ENCODE data around the gene NEUROG2. TPM values are rescaled to one million over a fixed set of nuclear protein-coding genes. Genes with fewer than 3 reads are reported as not detected.
"Not testable (repeated sequence)": the region's sequence is repeated elsewhere in the genome, so short reads cannot be mapped to it uniquely, and the experiment has no call there.

NEUROG2 gene
- total RNA-seq, 1 donor from 2014 or later: not detected

DNA sequence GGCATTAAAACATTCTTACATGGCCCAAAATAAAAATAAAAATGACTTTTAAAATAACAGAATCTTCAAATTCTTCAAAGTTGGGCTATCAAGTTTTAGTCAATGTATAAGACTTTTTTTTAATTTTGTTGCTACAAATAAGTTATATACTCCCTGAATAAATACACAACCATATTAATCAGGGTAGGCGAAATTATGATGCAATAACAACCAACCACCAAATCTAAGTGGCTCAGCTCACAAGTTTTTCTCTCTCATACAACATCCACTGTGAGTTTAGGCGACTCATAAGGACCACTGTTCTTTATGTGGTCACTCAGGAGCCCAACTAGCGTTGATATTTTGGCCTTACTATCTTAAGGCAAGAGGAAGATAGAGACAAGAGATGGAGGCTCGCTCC lies 11.2 kb downstream of the NEUROG2 start:
- no peak overlapping the region for H3K9ac ChIP-seq (ENCODE audit: low read depth in 1 of 3, low read length in 3 of 3)
- H3K9me3 ChIP-seq (ENCODE audit: control insufficient read depth in 3 of 3, low read length in 3 of 3): no peaks in the 10 kb centered on the region
- no peak overlapping the region for H3K4me3 ChIP-seq (ENCODE audit: low read length in 3 of 3)
- H3K4me1 ChIP-seq (ENCODE audit: control insufficient read depth in 3 of 3, insufficient read depth in 3 of 3, low read length in 3 of 3): peaks cover 2 to 7% (median 3%) of the 10 kb centered on the region in 3 donors
- peaks cover 22 to 38% (median 27%) of the 10 kb centered on the region in 3 donors for H3K27me3 ChIP-seq (ENCODE audit: control insufficient read depth in 3 of 3, insufficient read depth in 3 of 3, low read length in 3 of 3)
- H3K36me3 ChIP-seq (ENCODE audit: control insufficient read depth in 3 of 3, insufficient read depth in 3 of 3, low read length in 3 of 3): no peaks in the 10 kb centered on the region
- no peak overlapping the region for H3K27ac ChIP-seq (ENCODE audit: low read depth, low read length)

GRCh38 chr4:112502871-112503270 lies 13.1 kb downstream of the NEUROG2 start:
- H3K4me3 ChIP-seq (ENCODE audit: low read length in 3 of 3): no peak overlapping the region
- no peak overlapping the region for H3K9ac ChIP-seq (ENCODE audit: low read depth in 1 of 3, low read length in 3 of 3)
- no peaks in the 10 kb centered on the region for H3K36me3 ChIP-seq (ENCODE audit: control insufficient read depth in 3 of 3, insufficient read depth in 3 of 3, low read length in 3 of 3)
- H3K4me1 ChIP-seq (ENCODE audit: control insufficient read depth in 3 of 3, insufficient read depth in 3 of 3, low read length in 3 of 3): no peaks in the 10 kb centered on the region
- H3K27me3 ChIP-seq (ENCODE audit: control insufficient read depth in 3 of 3, insufficient read depth in 3 of 3, low read length in 3 of 3): peaks cover 5 to 20% (median 10%) of the 10 kb centered on the region in 3 donors
- no peak overlapping the region for H3K27ac ChIP-seq (ENCODE audit: low read depth, low read length)
- no peaks in the 10 kb centered on the region for H3K9me3 ChIP-seq (ENCODE audit: control insufficient read depth in 3 of 3, low read length in 3 of 3)

DNA sequence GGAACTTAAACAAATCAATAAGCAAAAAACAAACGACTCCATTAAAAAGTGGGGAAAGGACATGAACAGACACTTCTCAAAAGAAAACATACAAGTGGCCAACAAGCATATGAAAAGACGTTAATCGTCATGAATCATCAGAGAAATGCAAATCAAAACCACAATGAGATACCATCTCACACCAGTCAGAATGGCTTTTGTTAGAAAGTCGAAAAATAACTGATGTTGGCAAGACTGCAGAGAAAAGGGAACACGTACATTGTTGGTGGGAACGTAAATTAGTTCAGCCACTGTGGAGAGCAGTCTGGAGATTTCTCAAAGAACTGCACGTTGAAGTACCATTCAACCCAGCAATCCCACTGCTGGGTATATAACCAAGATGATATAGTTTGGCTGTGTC lies 23.7 kb downstream of the NEUROG2 start:
- Histone ChIP-seq H3K27ac (ENCODE audit: low read depth, low read length) (no peak overlapping the region), H3K9ac (ENCODE audit: low read depth in 1 of 3, low read length in 3 of 3) (no peak overlapping the region), H3K4me1 (ENCODE audit: control insufficient read depth in 3 of 3, insufficient read depth in 3 of 3, low read length in 3 of 3) (no peaks in the 10 kb centered on the region), H3K9me3 (ENCODE audit: control insufficient read depth in 3 of 3, low read length in 3 of 3) (no peaks in the 10 kb centered on the region), H3K4me3 (ENCODE audit: low read length in 3 of 3) (no peak overlapping the region), H3K36me3 (ENCODE audit: control insufficient read depth in 3 of 3, insufficient read depth in 3 of 3, low read length in 3 of 3) (no peaks in the 10 kb centered on the region), H3K27me3 (ENCODE audit: control insufficient read depth in 3 of 3, insufficient read depth in 3 of 3, low read length in 3 of 3) (no peaks in the 10 kb centered on the region)

GRCh38 chr4:112490808-112491207 lies 25.2 kb downstream of the NEUROG2 start:
- H3K9me3 ChIP-seq (ENCODE audit: control insufficient read depth in 3 of 3, low read length in 3 of 3); H3K27ac ChIP-seq (ENCODE audit: low read depth, low read length); H3K9ac ChIP-seq (ENCODE audit: low read depth in 1 of 3, low read length in 3 of 3); H3K27me3 ChIP-seq (ENCODE audit: control insufficient read depth in 3 of 3, insufficient read depth in 3 of 3, low read length in 3 of 3); H3K4me3 ChIP-seq (ENCODE audit: low read length in 3 of 3); H3K4me1 ChIP-seq (ENCODE audit: control insufficient read depth in 3 of 3, insufficient read depth in 3 of 3, low read length in 3 of 3); H3K36me3 ChIP-seq (ENCODE audit: control insufficient read depth in 3 of 3, insufficient read depth in 3 of 3, low read length in 3 of 3): not testable (repeated sequence)

GRCh38 chr4:112485930-112486329 lies 30.1 kb downstream of the NEUROG2 start:
- H3K27me3 ChIP-seq (ENCODE audit: control insufficient read depth in 3 of 3, insufficient read depth in 3 of 3, low read length in 3 of 3): no peaks in the 10 kb centered on the region
- no peaks in the 10 kb centered on the region for H3K4me1 ChIP-seq (ENCODE audit: control insufficient read depth in 3 of 3, insufficient read depth in 3 of 3, low read length in 3 of 3)
- H3K36me3 ChIP-seq (ENCODE audit: control insufficient read depth in 3 of 3, insufficient read depth in 3 of 3, low read length in 3 of 3): no peaks in the 10 kb centered on the region
- no peak overlapping the region for H3K27ac ChIP-seq (ENCODE audit: low read depth, low read length)
- peaks cover 0 to 4% (median 0%) of the 10 kb centered on the region in 3 donors for H3K9me3 ChIP-seq (ENCODE audit: control insufficient read depth in 3 of 3, low read length in 3 of 3)
- no peak overlapping the region for H3K4me3 ChIP-seq (ENCODE audit: low read length in 3 of 3)
- H3K9ac ChIP-seq (ENCODE audit: low read depth in 1 of 3, low read length in 3 of 3): no peak overlapping the region

DNA sequence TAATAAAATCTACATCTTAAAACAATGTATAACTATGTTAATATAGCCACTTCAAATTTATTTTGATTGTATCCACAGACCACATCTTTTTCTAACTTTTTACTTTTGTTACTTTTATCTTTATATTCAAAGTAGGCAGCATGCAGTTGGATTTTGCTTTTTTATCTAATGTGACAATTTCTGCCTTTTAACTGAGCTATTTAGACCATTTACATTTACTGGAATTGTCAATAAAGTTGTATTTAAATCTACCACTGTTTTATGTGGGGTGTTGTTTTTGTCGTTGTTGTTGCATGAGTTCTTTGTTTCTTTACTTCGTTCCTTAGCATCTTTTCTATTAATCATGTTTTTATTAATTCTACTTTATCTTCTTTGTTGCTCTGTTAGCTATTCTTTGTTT lies 42.0 kb downstream of the NEUROG2 start:
- no peak overlapping the region for H3K9ac ChIP-seq (ENCODE audit: low read depth in 1 of 3, low read length in 3 of 3)
- H3K9me3 ChIP-seq (ENCODE audit: control insufficient read depth in 3 of 3, low read length in 3 of 3): no peaks in the 10 kb centered on the region

DNA sequence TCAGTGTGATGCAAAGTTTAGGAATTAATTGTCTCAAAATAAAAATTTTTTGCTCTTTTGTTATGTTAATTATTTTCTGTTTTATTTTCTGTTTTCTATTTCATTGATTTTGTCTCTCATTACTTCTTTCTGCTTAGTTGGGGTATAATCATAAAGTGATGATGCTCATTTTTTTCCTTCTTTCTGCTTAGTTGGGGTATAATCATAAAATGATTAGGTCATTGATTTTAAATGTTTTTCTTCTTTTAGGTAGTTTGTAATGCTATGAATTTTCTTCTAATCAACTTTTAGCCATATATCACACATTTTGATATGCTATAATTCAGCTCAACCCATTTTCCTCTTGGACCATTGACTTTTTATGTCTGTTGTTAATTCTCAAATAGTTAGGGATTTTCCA lies 43.7 kb downstream of the NEUROG2 start:
- H3K9me3 ChIP-seq (ENCODE audit: control insufficient read depth in 3 of 3, low read length in 3 of 3): no peaks in the 10 kb centered on the region
- no peaks in the 10 kb centered on the region for H3K27me3 ChIP-seq (ENCODE audit: control insufficient read depth in 3 of 3, insufficient read depth in 3 of 3, low read length in 3 of 3)
- H3K27ac ChIP-seq (ENCODE audit: low read depth, low read length): no peak overlapping the region
- no peaks in the 10 kb centered on the region for H3K36me3 ChIP-seq (ENCODE audit: control insufficient read depth in 3 of 3, insufficient read depth in 3 of 3, low read length in 3 of 3)
- H3K4me1 ChIP-seq (ENCODE audit: control insufficient read depth in 3 of 3, insufficient read depth in 3 of 3, low read length in 3 of 3): no peaks in the 10 kb centered on the region
- no peak overlapping the region for H3K9ac ChIP-seq (ENCODE audit: low read depth in 1 of 3, low read length in 3 of 3)
- H3K4me3 ChIP-seq (ENCODE audit: low read length in 3 of 3): no peak overlapping the region

More for the DNA sequence above, 42.0 kb downstream of the NEUROG2 start:
- no peak overlapping the region for H3K4me3 ChIP-seq (ENCODE audit: low read length in 3 of 3)
- no peaks in the 10 kb centered on the region for H3K36me3 ChIP-seq (ENCODE audit: control insufficient read depth in 3 of 3, insufficient read depth in 3 of 3, low read length in 3 of 3)
- no peaks in the 10 kb centered on the region for H3K27me3 ChIP-seq (ENCODE audit: control insufficient read depth in 3 of 3, insufficient read depth in 3 of 3, low read length in 3 of 3)
- no peak overlapping the region for H3K27ac ChIP-seq (ENCODE audit: low read depth, low read length)
- no peaks in the 10 kb centered on the region for H3K4me1 ChIP-seq (ENCODE audit: control insufficient read depth in 3 of 3, insufficient read depth in 3 of 3, low read length in 3 of 3)

Other genes starting within 250 kb of the NEUROG2 start
- gene TIFA, start 230.3 kb downstream of the NEUROG2 start, total RNA-seq: 2.6 TPM
- 9.4 TPM for gene ALPK1, start 218.8 kb downstream of the NEUROG2 start, total RNA-seq
- 13.0 TPM for gene ZGRF1, start 120.7 kb upstream of the NEUROG2 start, total RNA-seq
- 16.7 TPM for gene LARP7, start 121.0 kb upstream of the NEUROG2 start, total RNA-seq

All from skeletal muscle tissue (tissue), 4 donors.